ENCODE data around the gene PRR22.

The PRR22 gene

GRCh38 chr19:5827342-5827890 lies 42.9 kb upstream of the PRR22 start:
- Histone ChIP-seq H3K4me2 (ENCODE audit: insufficient read depth, low read length, poor library complexity, severe bottlenecking) (peak overlapping the region; percentile 96), H2AK5ac (ENCODE audit: low read depth, low read length) (peak overlapping the region; percentile 68), H3K9ac (ENCODE audit: low read depth, low read length, poor library complexity) (peak overlapping the region; percentile 93), H3K79me1 (ENCODE audit: low read depth, low read length) (peaks cover 3% of the 10 kb centered on the region), H2BK15ac (ENCODE audit: low read length) (peak overlapping the region; percentile 67), H2AFZ (ENCODE audit: low read length) (peak overlapping the region; percentile 80), H3K14ac (ENCODE audit: low read length) (no peak overlapping the region), H3K4me3 (ENCODE audit: low read length in 2 of 2) (peak overlapping the region; percentile 52 to 94), H3K36me3 (replicated peaks in 1 of 2; ENCODE audit: control insufficient read depth in 2 of 2, insufficient read depth in 2 of 2, low read length in 2 of 2) (no peaks in the 10 kb centered on the region), H3K4me1 (ENCODE audit: control insufficient read depth in 2 of 2, insufficient read depth in 1 of 2, low read depth in 1 of 2, low read length in 2 of 2) (peaks cover 0 to 24% of the 10 kb centered on the region in 2 donors), H4K8ac (ENCODE audit: low read depth, low read length) (no peak overlapping the region), H2BK12ac (ENCODE audit: low read length) (no peak overlapping the region), H3K27ac (replicated peaks; ENCODE audit: low read length) (peak overlapping the region; percentile 96), H2BK120ac (ENCODE audit: low read depth, low read length) (peak overlapping the region; percentile 72), H3K27me3 (ENCODE audit: control insufficient read depth in 3 of 3, insufficient read depth in 3 of 3, low read depth in 1 of 3, low read length in 3 of 3) (peaks cover 0 to 5% (median 0%) of the 10 kb centered on the region in 3 experiments), H3K23ac (ENCODE audit: low read depth, low read length, poor library complexity) (peak overlapping the region; percentile 100), H3K18ac (ENCODE audit: low read length) (peak overlapping the region; percentile 95), H3K9me3 (replicated peaks in 1 of 2; ENCODE audit: control insufficient read depth in 2 of 2, insufficient read depth in 1 of 2, low read depth in 1 of 2, low read length in 2 of 2) (peaks cover 0 to 3% of the 10 kb centered on the region in 2 donors), H4K91ac (ENCODE audit: low read depth, low read length, poor library complexity) (no peak overlapping the region), H3K4ac (ENCODE audit: low read length) (no peak overlapping the region), H2BK5ac (ENCODE audit: low read length) (peak overlapping the region; percentile 48)
- no CpG with 5 or more reads among the region's 37 CpGs for WGBS, 2 donors (ENCODE audit: extremely low coverage in 2 of 2, insufficient read length in 2 of 2, insufficient replicate concordance in 1 of 2)
- no peak for DNase-seq (ENCODE audit: low spot score)

- H2AK5ac ChIP-seq (ENCODE audit: low read depth, low read length): peak overlapping the region; percentile 94
- peak overlapping the region; percentile 53 for H2BK5ac ChIP-seq (ENCODE audit: low read length)
- H4K8ac ChIP-seq (ENCODE audit: low read depth, low read length): peak overlapping the region; percentile 52
- H3K27ac ChIP-seq (replicated peaks; ENCODE audit: low read length): no peak overlapping the region
- H3K4ac ChIP-seq (ENCODE audit: low read length): no peak overlapping the region
- peak overlapping the region; percentile 72 for H2BK120ac ChIP-seq (ENCODE audit: low read depth, low read length)
- H3K14ac ChIP-seq (ENCODE audit: low read length): no peak overlapping the region
- peak overlapping the region; percentile 95 for H3K18ac ChIP-seq (ENCODE audit: low read length)
- no peak overlapping the region for H2AFZ ChIP-seq (ENCODE audit: low read length)
- peak overlapping the region; percentile 100 for H3K23ac ChIP-seq (ENCODE audit: low read depth, low read length, poor library complexity)
- no peaks in the 10 kb centered on the region for H3K36me3 ChIP-seq (replicated peaks in 1 of 2; ENCODE audit: control insufficient read depth in 2 of 2, insufficient read depth in 2 of 2, low read length in 2 of 2)
- no peak overlapping the region for H4K91ac ChIP-seq (ENCODE audit: low read depth, low read length, poor library complexity)
- peak; percentile 32 for DNase-seq (ENCODE audit: low spot score)
- H3K27me3 ChIP-seq (ENCODE audit: control insufficient read depth in 3 of 3, insufficient read depth in 3 of 3, low read depth in 1 of 3, low read length in 3 of 3): peaks cover 0 to 5% (median 0%) of the 10 kb centered on the region in 3 experiments
- peak overlapping the region; percentile 67 for H2BK15ac ChIP-seq (ENCODE audit: low read length)
- H3K4me2 ChIP-seq (ENCODE audit: insufficient read depth, low read length, poor library complexity, severe bottlenecking): peak overlapping the region; percentile 96
- peaks cover 3% of the 10 kb centered on the region for H3K79me1 ChIP-seq (ENCODE audit: low read depth, low read length)
- no peak overlapping the region for H3K9ac ChIP-seq (ENCODE audit: low read depth, low read length, poor library complexity)
- peaks cover 0 to 24% of the 10 kb centered on the region in 2 donors for H3K4me1 ChIP-seq (ENCODE audit: control insufficient read depth in 2 of 2, insufficient read depth in 1 of 2, low read depth in 1 of 2, low read length in 2 of 2)
- WGBS, 2 donors (ENCODE audit: extremely low coverage in 2 of 2, insufficient read length in 2 of 2, insufficient replicate concordance in 1 of 2): no CpG with 5 or more reads among the region's 24 CpGs
- no peak overlapping the region for H2BK12ac ChIP-seq (ENCODE audit: low read length)
- H3K4me3 ChIP-seq (ENCODE audit: low read length in 2 of 2): no peak overlapping the region
- H3K9me3 ChIP-seq (replicated peaks in 1 of 2; ENCODE audit: control insufficient read depth in 2 of 2, insufficient read depth in 1 of 2, low read depth in 1 of 2, low read length in 2 of 2): peaks cover 0 to 3% of the 10 kb centered on the region in 2 donors
Observed at GRCh38 chr19:5826531-5827341, 42.2 kb upstream of the PRR22 start.

- H2AFZ ChIP-seq (ENCODE audit: low read length): no peak overlapping the region
- no peak overlapping the region for H3K4ac ChIP-seq (ENCODE audit: low read length)
- H2BK15ac ChIP-seq (ENCODE audit: low read length): no peak overlapping the region
- no peak overlapping the region for H3K9ac ChIP-seq (ENCODE audit: low read depth, low read length, poor library complexity)
- no peak overlapping the region for H4K91ac ChIP-seq (ENCODE audit: low read depth, low read length, poor library complexity)
- peak overlapping the region; percentile 56 for H2AK5ac ChIP-seq (ENCODE audit: low read depth, low read length)
- no peak overlapping the region for H3K14ac ChIP-seq (ENCODE audit: low read length)
- no peak overlapping the region for H3K18ac ChIP-seq (ENCODE audit: low read length)
- H3K27ac ChIP-seq (replicated peaks; ENCODE audit: low read length): no peak overlapping the region
- no peak for DNase-seq (ENCODE audit: low spot score)
- no peaks in the 10 kb centered on the region for H3K36me3 ChIP-seq (replicated peaks in 1 of 2; ENCODE audit: control insufficient read depth in 2 of 2, insufficient read depth in 2 of 2, low read length in 2 of 2)
- H3K79me1 ChIP-seq (ENCODE audit: low read depth, low read length): peaks cover 1% of the 10 kb centered on the region
- H2BK5ac ChIP-seq (ENCODE audit: low read length): no peak overlapping the region
- H3K23ac ChIP-seq (ENCODE audit: low read depth, low read length, poor library complexity): peak overlapping the region; percentile 55
- H3K4me2 ChIP-seq (ENCODE audit: insufficient read depth, low read length, poor library complexity, severe bottlenecking): no peak overlapping the region
- H2BK12ac ChIP-seq (ENCODE audit: low read length): peak overlapping the region; percentile 41
- H3K27me3 ChIP-seq (ENCODE audit: control insufficient read depth in 3 of 3, insufficient read depth in 3 of 3, low read depth in 1 of 3, low read length in 3 of 3): peaks cover 0 to 5% (median 0%) of the 10 kb centered on the region in 3 experiments
- no CpG with 5 or more reads among the region's 21 CpGs for WGBS, 2 donors (ENCODE audit: extremely low coverage in 2 of 2, insufficient read length in 2 of 2, insufficient replicate concordance in 1 of 2)
- no peak overlapping the region for H4K8ac ChIP-seq (ENCODE audit: low read depth, low read length)
- peak overlapping the region in 1 of 2 donors; percentile 58 for H3K4me3 ChIP-seq (ENCODE audit: low read length in 2 of 2)
- H3K4me1 ChIP-seq (ENCODE audit: control insufficient read depth in 2 of 2, insufficient read depth in 1 of 2, low read depth in 1 of 2, low read length in 2 of 2): peaks cover 0 to 24% of the 10 kb centered on the region in 2 donors
- no peak overlapping the region for H2BK120ac ChIP-seq (ENCODE audit: low read depth, low read length)
- peaks cover 0 to 3% of the 10 kb centered on the region in 2 donors for H3K9me3 ChIP-seq (replicated peaks in 1 of 2; ENCODE audit: control insufficient read depth in 2 of 2, insufficient read depth in 1 of 2, low read depth in 1 of 2, low read length in 2 of 2)
Observed at GRCh38 chr19:5825178-5825577, 40.6 kb upstream of the PRR22 start.

GRCh38 chr19:5824751-5825150 lies 40.2 kb upstream of the PRR22 start:
- DNase-seq (ENCODE audit: low spot score): no peak
- no peak overlapping the region for H3K14ac ChIP-seq (ENCODE audit: low read length)
- peaks cover 0 to 3% of the 10 kb centered on the region in 2 donors for H3K9me3 ChIP-seq (replicated peaks in 1 of 2; ENCODE audit: control insufficient read depth in 2 of 2, insufficient read depth in 1 of 2, low read depth in 1 of 2, low read length in 2 of 2)
- no peak overlapping the region for H4K91ac ChIP-seq (ENCODE audit: low read depth, low read length, poor library complexity)
- H3K23ac ChIP-seq (ENCODE audit: low read depth, low read length, poor library complexity): peak overlapping the region; percentile 55
- H4K8ac ChIP-seq (ENCODE audit: low read depth, low read length): no peak overlapping the region
- H3K27me3 ChIP-seq (ENCODE audit: control insufficient read depth in 3 of 3, insufficient read depth in 3 of 3, low read depth in 1 of 3, low read length in 3 of 3): peaks cover 0 to 5% (median 0%) of the 10 kb centered on the region in 3 experiments
- H3K9ac ChIP-seq (ENCODE audit: low read depth, low read length, poor library complexity): no peak overlapping the region
- H3K4me3 ChIP-seq (ENCODE audit: low read length in 2 of 2): no peak overlapping the region
- no peaks in the 10 kb centered on the region for H3K79me1 ChIP-seq (ENCODE audit: low read depth, low read length)
- H2BK12ac ChIP-seq (ENCODE audit: low read length): no peak overlapping the region
- H3K4ac ChIP-seq (ENCODE audit: low read length): no peak overlapping the region
- no peak overlapping the region for H3K27ac ChIP-seq (replicated peaks; ENCODE audit: low read length)
- no peak overlapping the region for H2AFZ ChIP-seq (ENCODE audit: low read length)
- no peak overlapping the region for H2BK120ac ChIP-seq (ENCODE audit: low read depth, low read length)
- H2BK15ac ChIP-seq (ENCODE audit: low read length): no peak overlapping the region
- no peak overlapping the region for H2BK5ac ChIP-seq (ENCODE audit: low read length)
- H3K18ac ChIP-seq (ENCODE audit: low read length): no peak overlapping the region
- H3K36me3 ChIP-seq (replicated peaks in 1 of 2; ENCODE audit: control insufficient read depth in 2 of 2, insufficient read depth in 2 of 2, low read length in 2 of 2): no peaks in the 10 kb centered on the region
- H3K4me1 ChIP-seq (ENCODE audit: control insufficient read depth in 2 of 2, insufficient read depth in 1 of 2, low read depth in 1 of 2, low read length in 2 of 2): peaks cover 0 to 24% of the 10 kb centered on the region in 2 donors
- WGBS, 2 donors (ENCODE audit: extremely low coverage in 2 of 2, insufficient read length in 2 of 2, insufficient replicate concordance in 1 of 2): no CpG with 5 or more reads among the region's 10 CpGs
- H2AK5ac ChIP-seq (ENCODE audit: low read depth, low read length): peak overlapping the region; percentile 75
- H3K4me2 ChIP-seq (ENCODE audit: insufficient read depth, low read length, poor library complexity, severe bottlenecking): no peak overlapping the region
